NCI-H187 treated with DMSO at 0.1 percent for 48 hours (cell line): Measurements from ENCODE around the gene RRAGD.

Experiments used
- DNase-seq: peaks from one replicate; lab custom pipeline; 2025; lab: John Stamatoyannopoulos, UW

The RRAGD gene

DNA sequence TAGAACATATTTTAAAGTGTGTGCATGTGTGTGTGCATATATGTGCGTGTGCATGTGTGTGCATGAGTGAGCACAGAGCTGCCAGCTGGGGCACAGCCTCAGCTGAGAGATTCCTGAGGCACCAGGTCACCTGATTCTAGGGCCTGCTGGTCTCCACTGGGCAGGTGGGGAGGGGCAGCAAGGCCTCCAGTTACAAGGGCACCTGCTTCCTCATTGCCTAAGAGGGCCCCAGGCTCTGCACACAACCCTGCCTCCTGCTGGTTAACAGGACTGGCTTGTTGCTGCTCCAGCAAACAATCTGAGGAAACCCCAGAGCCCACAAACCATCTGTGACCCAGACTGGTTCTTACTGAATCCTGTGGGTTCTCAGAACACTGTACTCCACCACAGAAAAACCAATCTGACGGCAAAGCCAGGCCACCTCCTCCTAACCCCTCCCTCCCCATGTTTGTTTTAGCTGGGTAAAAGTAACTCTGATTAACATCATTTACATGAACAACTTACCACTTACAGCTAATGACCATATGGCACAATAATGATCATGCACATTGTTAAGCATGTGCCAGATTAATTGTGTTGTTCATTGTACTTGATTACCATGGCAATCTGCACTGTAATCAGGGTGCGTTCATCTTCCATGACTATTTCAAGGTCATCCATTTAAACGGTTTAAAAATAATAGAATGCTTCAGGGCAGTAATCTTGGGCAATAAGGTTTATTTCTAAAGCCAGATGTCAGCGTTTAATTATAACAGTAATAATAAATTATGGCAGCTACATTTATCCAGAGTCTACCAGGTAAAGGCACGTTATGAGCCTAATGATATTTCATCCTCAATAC, 36.4 kb downstream of the RRAGD start:
- peak; percentile 42 for DNase-seq

DNA sequence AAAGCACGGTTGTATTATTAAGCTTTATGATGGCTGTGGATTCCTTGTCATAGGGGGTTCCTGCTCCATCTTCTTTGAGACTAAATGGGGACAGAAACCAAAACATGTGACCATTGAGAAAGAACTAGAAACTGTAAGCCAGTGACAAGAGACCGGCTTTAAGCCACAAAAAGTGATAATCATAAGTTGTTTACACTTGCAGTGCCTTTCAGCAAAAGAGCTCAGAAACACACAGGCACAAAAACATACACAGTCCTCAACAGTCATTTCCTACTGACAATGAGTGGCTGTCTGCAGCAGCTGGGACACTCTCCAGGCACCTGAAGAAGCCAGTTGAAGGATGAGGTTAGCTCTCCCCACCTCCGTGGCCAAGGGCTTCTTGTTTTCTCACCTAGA, 39.6 kb downstream of the RRAGD start:
- DNase-seq = no peak

DNA sequence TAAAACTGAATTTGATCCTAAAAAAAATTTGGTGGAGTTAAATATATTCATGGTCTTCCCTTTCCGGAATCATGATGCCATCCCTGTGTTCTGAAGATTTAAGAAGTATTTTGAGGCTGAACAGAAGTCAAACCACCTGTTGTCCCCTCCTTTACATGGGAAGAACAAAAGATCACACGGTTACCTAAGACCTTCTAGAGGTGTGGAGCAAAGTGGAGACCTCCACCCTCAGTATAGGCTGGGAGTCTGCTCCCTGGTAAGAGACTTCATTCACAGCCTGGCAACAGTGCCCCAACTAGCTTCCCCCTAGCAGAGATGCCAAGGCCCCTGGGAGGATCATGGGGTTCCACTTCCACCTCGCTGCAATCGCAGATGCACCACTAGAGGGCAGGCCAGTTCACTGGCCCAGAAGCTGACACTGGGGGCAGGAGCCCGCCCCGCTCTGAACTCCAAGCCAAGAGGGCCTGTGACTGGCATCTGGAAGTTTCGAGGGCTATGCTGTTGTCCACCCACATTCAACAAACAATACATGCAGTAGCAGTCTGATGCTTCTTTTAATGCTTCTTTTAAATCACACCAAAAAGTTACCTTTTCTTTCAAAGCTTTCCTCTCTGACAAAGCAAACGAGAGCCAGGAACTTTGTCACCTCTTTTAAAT, 40.1 kb downstream of the RRAGD start:
- DNase-seq = no peak

DNA sequence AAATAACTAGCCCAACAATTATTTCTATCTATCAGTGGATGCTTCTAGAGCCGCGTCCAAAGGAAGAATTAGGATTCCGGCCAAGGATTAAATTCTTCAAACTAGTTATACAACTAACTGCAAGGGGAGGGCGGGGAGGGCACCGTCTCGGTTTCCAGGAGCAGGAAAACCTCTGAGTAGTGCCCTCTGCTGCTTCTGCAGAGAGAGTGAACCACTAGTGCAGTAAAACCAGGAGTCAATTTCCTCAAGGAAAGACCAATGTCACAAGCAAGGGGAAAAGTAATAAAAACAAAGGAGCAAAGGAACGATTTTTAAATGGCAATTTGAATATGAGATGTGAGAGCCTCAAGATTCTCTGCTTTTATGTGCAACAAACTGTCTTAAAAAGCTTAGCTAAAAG, 43.1 kb downstream of the RRAGD start:
- no peak for DNase-seq

DNA sequence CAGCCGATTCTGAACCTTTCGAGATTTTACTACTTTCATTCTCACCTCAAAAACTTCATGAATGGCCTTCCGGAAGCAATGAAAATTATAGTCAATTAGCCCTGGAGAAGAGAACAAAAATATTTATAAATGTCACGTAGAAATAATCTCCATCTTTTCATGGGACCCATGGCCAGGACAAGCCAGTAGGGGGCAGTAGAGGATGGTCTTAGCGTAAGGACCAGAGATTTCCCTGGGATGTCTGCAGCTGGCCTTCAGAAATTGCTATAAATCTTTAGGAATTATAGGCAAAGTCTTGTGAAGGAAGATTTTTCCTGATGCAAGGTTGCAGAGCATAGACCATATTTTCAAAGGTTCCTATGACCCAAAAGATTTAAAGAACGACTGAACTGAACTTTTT, 44.0 kb downstream of the RRAGD start:
- DNase-seq = no peak

DNA sequence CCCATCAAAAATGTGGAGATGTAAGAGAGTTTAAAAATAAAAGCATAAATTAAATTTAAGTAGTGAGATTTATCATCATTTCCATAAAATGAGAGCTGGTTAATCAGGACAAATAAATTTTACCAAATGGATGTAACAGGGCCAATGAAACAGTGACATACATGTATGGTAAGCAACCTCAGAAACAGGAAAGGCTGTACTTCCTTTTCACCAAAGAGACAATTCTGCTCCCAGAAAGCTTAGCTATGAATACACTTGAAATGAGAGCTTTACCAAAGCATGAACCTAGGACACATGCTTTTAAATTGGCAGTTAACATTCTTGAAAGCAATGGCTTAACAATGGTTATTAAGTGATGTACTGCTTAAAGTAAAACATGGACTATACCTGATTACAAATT, 47.5 kb downstream of the RRAGD start:
- DNase-seq = no peak

DNA sequence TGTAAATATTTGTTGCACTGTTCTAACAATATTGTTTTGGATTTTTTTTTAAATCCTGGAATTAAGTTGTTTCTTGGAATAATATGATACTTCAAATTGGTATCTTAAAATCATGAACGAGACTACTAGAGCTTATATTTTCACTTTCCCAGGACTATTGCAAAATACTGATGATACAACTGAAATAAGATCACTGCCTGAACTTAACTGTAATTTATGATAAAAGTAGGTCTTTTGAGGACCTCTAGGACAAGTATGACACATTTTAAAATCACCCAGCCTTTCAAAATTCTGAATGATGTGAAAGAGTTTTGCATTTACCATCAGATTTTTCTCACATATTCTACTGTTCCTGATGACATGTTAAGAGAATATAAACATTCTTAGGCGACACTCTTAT, 50.9 kb downstream of the RRAGD start:
- no peak for DNase-seq

DNA sequence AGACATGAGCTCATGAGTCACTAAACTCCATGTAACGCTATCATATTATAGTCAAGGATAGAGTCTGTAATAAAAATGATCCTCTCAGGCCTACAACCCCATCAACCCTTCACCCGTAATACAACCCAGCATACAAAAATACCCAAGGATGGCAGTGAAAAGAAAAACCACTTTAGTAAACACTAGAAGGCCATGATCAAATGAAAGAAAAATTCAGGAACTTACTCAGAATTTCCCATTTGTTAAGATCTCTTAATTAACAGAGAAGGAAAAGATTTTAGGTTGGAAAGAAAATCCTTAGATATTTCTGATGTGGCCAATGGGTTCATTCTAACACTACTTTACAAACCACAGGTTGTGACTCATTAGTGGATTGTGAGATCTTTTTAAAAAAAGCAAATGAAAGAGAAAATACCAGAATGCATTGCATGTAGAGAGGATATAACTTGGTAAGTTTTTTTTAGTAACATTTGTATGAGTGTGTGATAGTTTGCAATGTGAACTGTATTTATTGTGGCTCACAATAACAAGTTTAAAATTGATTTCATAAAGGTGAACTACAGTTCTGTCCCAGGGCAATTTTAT, 51.6 kb downstream of the RRAGD start:
- DNase-seq = no peak

DNA sequence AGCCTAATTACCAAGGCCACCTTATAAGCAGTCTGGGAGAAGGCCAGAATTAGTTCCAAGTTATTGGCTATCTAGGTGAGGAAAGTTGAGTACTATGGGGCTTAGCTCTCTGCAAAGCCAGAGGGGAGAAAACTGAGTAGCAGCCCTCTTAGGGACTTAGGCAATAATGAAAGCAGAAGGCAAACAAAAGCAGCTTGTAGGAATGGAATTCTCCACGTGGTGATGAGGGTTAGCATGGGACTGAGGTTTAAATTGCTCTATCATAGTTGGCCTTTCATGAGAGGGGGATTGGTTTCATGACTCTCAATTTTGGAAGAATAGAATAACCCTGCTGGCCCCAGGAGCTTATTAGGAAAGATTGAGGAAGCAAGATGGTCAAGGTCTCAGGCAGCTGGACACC, 52.5 kb downstream of the RRAGD start:
- no peak for DNase-seq

DNA sequence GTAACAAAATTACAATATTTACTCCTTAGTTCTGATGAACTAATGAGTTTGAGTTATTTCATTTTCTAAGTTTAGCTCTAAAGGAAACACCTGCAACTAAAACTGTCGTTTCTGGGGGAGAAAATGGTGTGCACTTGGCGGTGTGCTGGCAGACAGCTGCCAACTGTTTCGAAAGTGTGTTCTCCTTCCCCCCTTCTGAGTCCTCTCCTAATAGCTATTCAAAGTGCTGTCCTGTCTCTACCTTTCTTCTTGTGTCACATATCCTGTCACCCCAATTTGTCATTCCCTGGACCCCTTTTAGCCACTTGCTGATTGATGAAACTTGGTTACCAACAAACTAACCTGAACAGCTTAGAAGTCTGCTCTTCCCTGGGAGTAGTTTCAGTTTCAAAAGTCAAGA, 54.7 kb downstream of the RRAGD start:
- no peak for DNase-seq

DNA sequence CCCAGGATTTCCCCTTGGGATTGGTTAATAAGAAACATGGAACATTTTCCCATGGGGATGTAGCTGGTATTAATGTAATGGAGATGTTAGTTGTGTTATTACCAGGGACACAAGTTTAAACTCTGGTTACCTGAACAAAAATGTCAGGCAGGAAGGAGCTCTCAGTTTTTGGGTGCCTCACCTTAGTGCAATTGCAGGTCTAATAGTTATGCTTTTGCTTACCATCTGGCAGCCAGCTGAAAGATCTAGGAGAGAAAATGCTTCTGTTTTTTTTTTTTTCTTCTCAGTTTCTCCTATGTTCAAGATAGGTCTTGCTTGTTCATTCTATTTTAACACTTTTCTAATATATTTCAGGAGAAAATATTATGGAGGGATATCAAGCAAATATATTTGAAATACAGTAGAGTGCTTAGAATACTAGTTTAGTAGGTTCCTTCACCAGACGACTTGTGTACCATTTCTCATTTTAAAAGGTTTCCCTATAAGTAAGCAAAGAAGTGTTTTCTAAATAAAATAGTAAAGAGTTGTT, 55.4 kb downstream of the RRAGD start:
- no peak for DNase-seq

DNA sequence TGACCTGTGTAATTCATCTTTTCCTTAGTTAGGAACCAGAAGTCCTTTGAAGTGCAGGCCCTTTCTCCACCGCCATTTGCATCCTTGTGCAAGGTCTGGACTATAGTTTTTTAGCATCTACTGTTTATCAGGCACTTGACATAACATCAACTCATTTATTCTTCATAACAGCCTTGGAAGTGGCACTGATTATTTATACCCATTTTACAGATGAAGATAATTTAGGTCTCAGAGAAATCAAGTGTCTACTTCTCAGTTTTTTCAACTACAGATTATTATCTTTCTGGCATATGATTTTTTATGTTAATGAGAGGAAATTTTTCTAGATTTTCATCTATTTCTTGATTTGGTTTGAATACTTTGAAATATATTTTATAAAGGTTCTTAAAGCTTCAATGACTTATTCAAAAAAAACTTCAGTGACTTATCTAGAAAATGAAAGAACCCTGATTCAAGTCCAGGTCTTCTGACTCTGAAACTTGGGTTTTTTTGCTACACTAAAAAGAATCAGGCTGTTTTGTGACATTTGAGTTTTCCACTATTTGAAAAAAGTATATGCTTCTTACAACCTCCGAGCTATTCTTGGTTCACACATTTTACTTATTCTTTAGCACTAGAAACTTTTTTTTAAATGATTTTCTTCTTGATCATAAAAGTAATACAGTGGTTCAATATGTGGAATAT, 56.4 kb downstream of the RRAGD start:
- DNase-seq = no peak

DNA sequence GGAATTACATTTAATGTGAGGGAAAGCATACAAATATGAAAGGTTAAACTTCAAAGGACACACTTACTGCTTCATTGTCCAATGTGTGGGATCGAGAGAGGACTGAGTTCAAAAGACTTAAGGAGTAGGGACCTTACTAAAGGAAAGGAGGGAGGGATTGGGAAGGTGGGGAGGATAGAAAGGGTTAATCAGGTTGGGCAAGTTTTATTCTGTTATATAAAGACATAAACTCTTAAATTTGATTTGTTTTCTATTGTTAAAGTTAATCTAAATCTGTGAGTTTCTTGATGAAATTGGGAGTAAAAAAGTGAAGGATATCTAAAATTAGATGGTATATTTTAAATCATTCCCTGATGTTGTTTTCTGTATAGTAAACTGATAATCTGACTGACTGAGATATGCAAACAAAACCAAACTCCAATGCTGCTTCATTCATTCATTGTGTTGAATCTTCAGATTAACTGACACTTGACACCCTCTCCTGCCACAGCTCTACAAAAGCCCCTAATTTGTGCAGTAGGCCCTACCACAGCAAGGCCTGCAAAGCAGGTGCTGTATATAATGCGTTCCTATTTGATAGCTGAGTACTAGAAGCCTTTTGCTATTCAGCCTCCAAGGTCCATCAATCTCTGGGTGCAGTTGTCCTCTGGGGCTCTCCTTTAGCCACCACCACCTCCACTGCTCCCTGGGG, 58.2 kb downstream of the RRAGD start:
- no peak for DNase-seq

DNA sequence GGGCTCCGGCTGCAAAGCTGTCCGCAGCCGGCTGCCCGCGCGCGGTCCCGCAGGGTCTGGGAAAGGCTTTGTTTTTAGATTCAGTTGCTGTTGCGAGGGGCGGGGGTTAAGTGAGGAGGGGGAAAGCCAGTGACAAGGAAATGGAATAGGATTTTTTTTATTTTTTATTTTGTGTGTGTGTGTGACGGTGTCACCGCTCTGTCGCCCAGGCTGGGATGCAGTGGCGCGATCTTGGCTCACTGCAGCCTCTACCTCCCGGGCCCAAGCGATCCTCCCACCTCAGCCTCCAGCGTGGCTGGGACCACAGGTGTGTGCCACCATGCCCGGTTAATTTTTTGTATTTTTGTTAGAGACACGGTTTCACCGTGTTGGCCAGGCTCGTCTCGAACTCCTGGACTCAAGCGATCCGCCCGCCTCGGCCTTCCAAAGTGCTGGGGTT, 58.9 kb downstream of the RRAGD start:
- no peak for DNase-seq

DNA sequence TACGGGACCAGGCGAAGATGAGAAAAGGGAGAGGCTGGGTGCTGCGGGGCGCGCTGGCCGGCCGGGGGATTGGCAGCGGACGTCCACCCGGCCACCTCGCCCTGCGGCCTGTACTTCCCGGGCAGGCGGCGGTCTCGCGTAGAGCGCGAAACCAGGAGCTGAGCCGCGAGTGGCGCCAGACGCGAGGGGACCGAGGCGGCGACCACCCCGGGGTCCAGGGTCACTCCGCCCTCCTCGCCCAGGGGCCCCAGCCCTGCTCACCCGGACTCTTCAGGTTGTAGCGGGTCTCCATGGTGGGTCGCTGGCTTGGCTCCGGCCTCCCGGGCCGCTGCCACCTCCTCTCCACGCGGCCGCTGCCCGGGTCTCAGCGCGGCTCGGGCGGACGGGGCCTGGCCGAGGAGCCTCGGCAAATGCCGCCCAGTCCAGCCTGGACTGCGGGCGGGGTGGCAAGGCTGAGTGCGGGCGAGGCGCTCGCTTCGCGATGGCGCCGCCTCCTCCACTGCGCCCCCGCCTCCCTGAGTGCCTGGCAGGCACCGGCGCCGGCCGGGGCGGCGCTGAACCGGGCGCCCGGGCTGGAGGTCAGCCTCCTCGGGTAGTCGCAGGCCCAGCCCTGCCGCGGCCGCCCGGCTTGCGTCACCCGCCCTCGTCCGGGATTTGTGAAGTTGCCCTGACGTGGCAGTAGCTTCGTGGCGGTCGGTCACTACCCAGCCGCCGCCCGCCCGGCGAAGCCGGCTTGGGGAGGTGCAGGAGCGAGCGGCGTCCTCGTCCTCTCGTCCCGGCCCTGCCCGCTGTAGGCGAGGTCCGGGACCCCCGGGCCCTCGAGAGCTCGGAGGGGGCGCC, 59.6 kb downstream of the RRAGD start, which contains the start of gene UBE2J1:
TSS of gene UBE2J1 (minus strand) at position 445 of the 840 bp plus-strand sequence. CDS start at position 292, 153 bp downstream.
- no peak for DNase-seq

DNA sequence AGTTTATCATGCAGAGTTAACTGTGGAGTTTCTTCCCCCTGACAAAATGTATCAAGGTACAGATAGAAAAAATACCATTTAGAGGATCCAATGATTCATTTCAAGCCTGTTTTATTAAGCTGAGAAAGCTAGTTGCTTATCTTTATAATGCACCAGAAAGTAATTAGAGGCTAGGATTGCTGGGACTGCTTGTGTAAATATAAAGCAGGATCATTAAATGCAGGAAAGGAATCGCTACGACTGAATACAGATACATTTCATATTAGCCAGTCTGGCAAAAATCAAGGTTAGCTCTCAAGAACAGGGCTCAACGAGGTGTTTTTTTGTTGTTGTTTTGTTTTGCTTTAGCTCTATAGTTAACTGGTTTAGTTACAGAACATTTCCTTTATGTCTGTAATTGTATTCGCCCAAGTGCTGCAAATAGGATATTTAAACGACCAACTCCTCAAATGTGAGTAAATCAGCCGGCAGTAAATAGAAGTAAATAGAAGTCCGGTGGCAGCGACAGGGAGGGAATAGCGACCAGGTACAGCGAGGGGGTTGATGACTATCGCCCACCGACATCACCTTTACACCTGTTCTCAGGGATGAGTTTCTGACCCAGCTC, 60.3 kb downstream of the RRAGD start:
- DNase-seq = no peak

DNA sequence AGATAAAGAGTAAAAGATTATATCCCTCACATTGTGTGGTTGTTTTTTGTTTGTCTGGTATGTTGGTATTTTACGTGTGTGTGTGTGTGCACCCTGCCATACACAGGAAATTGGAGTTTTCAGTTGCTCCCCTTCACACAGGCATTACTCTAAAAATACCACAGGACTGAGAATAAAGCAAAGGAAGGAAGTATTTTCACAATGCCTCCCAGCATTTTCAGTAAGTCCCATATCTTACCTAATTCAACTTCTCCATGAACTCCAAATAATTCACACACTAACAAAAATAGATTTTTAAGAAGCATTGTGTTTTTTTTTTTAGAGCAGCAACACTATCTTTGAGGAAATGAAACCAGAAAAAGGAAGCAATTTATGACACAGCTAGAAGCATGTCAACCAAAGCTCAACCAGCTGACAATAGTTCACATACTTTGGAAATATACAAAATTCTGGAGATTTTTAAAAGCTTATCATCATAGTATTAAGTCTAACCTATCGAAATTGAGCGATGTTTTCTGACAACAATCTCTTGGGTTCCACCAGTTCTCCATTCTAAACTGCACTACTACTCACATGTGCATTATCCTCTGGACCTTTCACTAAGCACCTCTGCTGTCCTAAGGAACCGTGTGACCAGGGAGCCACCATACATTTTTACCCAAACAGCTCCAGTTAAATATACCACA, 61.6 kb downstream of the RRAGD start:
- DNase-seq = no peak

DNA sequence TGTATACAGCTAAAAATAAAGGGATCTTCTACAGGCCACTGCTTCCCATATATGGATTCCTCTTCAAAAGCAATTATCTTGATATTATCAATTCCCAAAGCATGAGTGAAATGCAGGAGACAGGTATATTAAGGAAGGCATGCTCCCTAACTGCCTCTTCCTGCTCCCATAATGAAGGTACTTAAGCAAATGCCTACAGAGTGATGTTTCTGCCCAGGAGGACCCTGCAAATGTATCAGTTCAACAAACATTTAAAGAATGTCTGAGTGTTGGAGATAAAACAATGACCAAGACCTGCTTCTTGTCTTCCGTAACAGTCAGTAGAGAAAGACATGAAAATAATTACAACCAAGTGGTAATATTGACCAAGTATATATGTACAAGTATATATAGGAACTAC, 63.7 kb downstream of the RRAGD start:
- no peak for DNase-seq

DNA sequence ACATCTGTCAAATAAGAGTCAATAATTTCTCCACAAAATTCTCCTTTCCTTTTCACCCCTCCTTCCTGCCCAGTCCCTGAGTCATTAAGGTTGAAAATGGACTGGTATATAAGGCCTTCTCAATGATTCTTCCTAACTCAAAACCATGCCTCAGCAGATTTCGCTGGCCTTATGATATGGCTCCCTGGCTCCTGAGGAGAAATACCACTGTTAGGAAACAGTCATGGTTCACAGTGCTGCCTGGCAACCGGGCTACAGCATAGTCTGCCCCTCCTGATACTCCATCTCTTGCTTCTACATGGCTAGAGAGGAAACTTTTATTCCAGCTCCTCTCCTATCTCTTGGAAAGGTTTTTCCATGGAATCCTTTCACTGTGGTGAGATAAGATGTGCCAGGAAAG, 64.2 kb downstream of the RRAGD start:
- DNase-seq = no peak

DNA sequence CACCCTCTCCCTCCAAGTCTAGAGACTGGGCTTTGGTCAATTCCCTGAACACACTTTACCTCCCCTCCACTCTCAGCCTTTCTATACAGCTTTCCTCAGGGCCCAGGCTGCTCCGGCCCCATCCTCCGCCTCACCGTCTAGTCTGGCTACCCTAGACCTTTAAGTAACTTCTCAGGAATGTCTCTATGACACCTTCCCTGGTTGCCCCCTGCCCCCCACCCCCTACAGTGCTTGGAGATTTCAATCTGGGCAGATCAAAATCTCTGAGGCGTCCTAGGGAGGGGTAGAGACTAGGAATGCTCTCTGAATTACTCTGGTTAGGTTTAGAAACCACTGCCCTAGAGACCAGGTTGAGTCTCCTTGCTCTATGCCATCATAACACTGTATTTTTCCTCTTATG, 65.6 kb downstream of the RRAGD start:
- no peak for DNase-seq
